GM12872 (cell line): ENCODE measurements around the gene DOCK10.

ENCODE experiments used
- CTCF ChIP-seq: IDR thresholded peaks from 3 replicates; pipeline ENCODE4 v1.5.1; 2011; ENCODE audit warnings: low read depth, mild to moderate bottlenecking, low read length, moderate library complexity; ENCODE audit not compliant: insufficient read depth

The DOCK10 gene

GRCh38 chr2:224954980-224955379 is 87.3 kb downstream of the DOCK10 start:
- TF ChIP-seq CTCF, result no peak

GRCh38 chr2:224952936-224953657 is 89.2 kb downstream of the DOCK10 start:
- no peak for TF ChIP-seq CTCF

GRCh38 chr2:224951723-224952481 is 90.4 kb downstream of the DOCK10 start:
- no peak for TF ChIP-seq CTCF

- TF ChIP-seq CTCF, result no peak
Observed at GRCh38 chr2:224948859-224949258, 93.4 kb downstream of the DOCK10 start.

GRCh38 chr2:224948005-224948404 is 94.3 kb downstream of the DOCK10 start:
- no peak for TF ChIP-seq CTCF

- TF ChIP-seq CTCF, result no peak
Observed at GRCh38 chr2:224947566-224947965, 94.7 kb downstream of the DOCK10 start.

- TF ChIP-seq CTCF, result no peak
Observed at GRCh38 chr2:224946895-224947294, 95.4 kb downstream of the DOCK10 start.
